GM21423 (cell line): ENCODE measurements around the gene CYTH4.
"Not testable (repeated sequence)": the region's sequence is repeated elsewhere in the genome, so short reads cannot be mapped to it uniquely, and the experiment has no call there.

Source experiments
- ATAC-seq: cut with Tn5 transposase; IDR thresholded peaks from one replicate; pipeline ENCODE4 v1.9.1; 2021; ENCODE audit warnings: mild to moderate bottlenecking, moderate library complexity; ENCODE audit not compliant: unreplicated experiment

Gene CYTH4

GRCh38 chr22:37326726-37327125 lies 44.4 kb downstream of the CYTH4 start:
- no peak for ATAC-seq

- ATAC-seq, result no peak
These were observed 45.7 kb downstream of the CYTH4 start for GRCh38 chr22:37328017-37328416.

- ATAC-seq, result not testable (repeated sequence)
These were observed 46.4 kb downstream of the CYTH4 start for GRCh38 chr22:37328538-37329237.

DNA sequence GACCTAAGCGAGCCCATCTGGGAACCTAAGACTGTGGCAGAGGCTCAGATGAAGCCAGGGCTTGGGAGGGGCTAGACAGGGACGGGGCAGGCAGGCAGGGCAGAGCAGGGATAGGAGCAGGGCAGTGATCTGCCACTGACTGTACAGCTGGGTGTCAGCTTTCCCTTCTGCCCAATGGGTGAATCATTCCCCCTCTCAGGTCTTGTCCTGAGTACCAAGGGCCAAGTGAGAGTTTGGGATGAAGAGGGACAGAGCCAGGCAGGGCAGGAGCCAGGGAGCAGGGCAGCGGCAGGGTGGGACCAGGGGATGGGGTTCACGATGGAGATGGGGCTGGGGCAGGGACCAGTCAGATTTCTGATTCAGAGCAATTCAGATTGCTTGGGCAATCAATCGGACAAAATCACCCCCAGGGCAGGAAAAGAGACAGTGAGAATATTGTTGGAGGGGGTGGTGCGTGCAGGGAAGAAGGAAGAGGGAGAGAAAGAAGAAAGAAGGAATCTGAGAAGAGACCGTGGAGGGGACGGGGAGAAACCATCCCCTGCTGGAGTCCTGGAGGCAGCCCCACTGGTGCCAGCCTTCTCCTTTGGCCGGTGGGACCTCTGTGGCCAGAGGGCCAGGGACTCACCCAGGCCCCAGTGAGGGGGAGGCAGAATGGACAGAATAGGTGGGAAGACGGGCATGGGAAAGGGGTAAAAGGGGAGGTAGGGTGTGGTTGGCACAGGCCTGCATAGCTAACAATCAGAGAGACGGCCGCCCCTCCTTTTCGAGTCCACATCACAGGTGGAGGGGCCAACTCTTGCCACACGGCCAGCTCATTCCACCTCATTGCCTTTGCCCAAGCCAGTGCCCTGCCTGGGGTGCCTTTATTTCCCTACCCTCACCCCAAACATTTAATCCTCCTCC lies 47.2 kb downstream of the CYTH4 start:
- ATAC-seq, result no peak

DNA sequence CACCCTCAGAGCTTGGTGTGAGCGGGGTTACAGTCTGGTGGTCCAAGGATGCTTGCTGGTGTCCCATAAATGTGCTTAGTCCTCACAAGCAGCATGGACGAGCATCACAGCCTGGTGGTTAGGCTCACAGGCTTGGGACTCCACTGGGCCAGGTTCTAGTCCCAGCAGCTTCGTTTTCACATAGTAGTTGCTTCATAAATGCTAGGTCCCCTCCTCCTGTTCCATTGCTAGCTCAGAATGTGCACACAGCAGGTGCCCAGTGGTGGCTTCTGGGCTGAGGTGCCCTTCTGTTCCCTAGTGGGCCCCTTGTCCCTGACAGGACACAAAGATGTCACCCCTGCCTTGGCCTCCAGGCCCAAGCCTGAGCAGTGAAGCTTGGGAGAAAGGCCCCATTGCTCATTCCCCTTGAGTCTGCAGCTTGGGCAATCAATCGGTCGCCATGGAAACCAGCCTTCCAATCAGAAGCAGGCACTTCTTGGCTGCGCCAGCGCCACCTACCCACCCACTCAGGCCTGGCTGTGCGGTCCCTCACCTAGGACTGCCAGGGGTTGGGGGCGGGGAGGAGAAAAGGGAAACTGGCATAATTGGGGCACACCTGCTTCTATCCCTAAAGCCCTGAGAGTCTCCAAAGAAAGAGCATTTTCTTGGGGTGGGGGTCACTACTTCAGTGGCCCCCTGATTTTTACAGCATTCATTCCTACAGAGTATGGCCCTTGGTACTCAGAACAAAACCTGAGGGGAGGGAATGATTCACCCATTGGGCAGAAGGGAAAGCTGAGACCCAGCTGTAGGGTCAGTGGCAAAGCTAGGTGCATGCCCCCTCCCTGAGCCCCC lies 48.1 kb downstream of the CYTH4 start:
- ATAC-seq, result no peak

- no peak for ATAC-seq
These were observed 48.7 kb downstream of the CYTH4 start for GRCh38 chr22:37331034-37331428.

- no peak for ATAC-seq
These were observed 49.7 kb downstream of the CYTH4 start for GRCh38 chr22:37331856-37332536.

- no peak for ATAC-seq
These were observed 51.6 kb downstream of the CYTH4 start for GRCh38 chr22:37333724-37334460.

GRCh38 chr22:37334461-37334858 lies 52.2 kb downstream of the CYTH4 start:
- no peak for ATAC-seq

GRCh38 chr22:37334859-37335805 lies 52.8 kb downstream of the CYTH4 start:
- no peak for ATAC-seq

DNA sequence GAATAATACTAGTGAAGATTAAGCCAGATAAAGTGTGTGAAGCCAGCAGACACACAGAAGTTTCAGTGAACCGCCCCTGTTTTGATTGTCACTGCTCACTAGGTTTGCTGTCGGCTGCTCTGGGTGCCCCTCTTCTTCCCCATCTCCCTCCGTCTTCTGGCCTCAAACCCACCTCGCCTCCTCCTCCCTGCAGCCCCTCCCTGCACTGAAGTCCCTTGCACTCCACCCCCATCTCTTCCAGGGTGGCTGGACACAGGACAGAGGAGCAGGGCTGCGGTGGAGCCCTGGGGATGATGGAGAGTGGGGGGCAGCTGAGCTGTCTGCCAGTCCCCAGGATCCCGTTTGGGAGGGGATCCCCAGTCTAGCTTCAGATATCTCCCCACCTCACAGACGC lies 53.5 kb downstream of the CYTH4 start:
- no peak for ATAC-seq

GRCh38 chr22:37336579-37336978 lies 54.3 kb downstream of the CYTH4 start:
- no peak for ATAC-seq

- no peak for ATAC-seq
These were observed 55.1 kb downstream of the CYTH4 start for GRCh38 chr22:37337204-37337943.

- ATAC-seq, result no peak
These were observed 56.4 kb downstream of the CYTH4 start for GRCh38 chr22:37338539-37339246.

DNA sequence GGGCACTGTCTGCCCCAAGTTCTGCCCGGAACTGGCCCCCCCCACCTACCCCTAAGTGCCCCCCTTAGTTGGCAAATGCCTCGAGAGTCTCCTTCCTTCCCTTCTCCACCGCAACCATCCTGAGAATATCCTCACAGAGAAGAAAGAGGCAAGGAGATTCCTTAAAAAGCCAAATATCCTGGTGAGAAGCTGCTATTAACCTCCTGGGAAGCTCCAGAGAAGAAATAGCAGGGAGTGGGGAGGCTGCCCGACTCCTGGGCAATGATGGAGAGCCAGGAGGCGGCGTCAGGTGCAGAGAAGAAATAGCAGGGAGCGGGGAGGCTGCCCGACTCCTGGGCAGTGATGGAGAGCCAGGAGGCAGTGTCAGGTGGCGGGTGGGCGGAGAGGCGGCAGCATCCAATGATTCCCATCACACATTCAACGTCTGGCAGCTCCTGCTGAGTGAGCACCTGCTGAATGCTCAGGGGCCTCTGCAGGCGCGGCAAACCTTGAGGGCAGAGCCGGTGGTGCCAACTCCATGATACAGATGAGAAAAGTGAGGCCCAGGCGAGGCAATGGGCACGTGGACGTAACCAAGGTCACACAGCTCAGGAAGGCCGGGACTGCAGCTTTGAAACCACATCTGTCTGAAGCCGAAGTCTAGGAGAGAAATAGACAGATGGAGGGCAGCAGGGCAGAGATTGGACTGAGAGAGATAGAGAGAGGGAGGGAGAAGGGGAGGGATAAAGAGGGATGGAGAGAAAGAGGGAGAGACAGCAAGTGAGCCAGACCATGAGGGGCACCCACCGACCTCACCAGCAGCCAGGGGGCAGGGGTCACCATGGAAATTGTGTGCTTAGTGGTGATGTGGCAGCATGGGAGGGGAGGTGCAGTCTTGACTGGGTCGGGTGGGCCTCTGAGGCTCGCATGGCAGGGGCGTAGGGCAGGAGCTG lies 58.3 kb downstream of the CYTH4 start:
- ATAC-seq, result no peak

DNA sequence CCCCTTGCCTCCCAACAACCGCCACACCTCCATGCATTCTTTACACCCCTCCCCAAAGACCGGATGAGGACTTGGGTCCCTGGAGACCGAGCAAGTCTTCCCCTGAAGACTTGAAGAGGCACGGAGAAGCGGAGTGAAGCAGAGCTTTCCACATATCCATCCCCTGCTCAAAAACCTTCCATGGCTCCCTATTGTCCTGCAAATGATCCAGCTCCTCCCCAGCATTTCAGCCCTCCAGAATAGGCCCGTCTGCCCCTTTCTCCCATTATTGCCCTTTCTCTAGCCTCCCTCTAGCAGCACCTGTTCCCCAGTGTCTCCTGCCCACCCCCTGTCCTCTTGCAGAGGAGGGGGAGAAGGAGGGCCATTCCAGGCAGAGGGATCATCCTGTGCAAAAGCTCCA lies 59.8 kb downstream of the CYTH4 start:
- ATAC-seq, result no peak

DNA sequence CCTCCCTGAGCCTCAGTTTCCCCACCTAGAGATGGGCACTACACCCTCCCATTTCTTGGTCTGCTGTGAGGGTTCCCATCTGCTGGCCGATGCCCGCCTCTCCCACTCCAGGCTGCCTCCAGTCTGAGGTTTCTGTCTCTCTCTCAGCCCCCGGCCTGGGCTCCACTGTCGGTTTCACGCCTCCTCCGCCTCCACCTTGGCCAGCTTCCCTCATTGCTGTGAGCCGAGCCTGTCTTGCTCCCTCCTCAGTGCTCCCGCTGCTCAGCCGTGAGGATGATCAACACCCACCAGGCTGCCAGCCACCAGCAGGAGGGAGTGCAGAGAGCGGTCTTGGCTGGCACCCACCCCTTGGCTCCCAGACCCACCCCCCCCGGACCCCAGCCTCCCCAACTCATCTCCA lies 61.0 kb downstream of the CYTH4 start:
- ATAC-seq, result no peak
